ENCODE measurements around the gene DMKN.

DMKN gene

GRCh38 chr19:35459414-35460082, 53.9 kb downstream of the DMKN start:
- TF ChIP-seq GATA2 (IDR thresholded peaks at IDR 0.05; ENCODE audit: low read depth, low read length) (no peak), GATA3 (IDR thresholded peaks at IDR 0.05; ENCODE audit: low read depth, low read length) (no peak)

- TF ChIP-seq GATA2 (IDR thresholded peaks at IDR 0.05; ENCODE audit: low read depth, low read length) (no peak), GATA3 (IDR thresholded peaks at IDR 0.05; ENCODE audit: low read depth, low read length) (no peak)
Measured at GRCh38 chr19:35458731-35459391, 54.6 kb downstream of the DMKN start.

- TF ChIP-seq GATA3 (IDR thresholded peaks at IDR 0.05; ENCODE audit: low read depth, low read length) (no peak), GATA2 (IDR thresholded peaks at IDR 0.05; ENCODE audit: low read depth, low read length) (no peak)
Measured at GRCh38 chr19:35458192-35458591, 55.3 kb downstream of the DMKN start.

GRCh38 chr19:35457173-35457572, 56.3 kb downstream of the DMKN start:
- no peak for TF ChIP-seq GATA2 (IDR thresholded peaks at IDR 0.05; ENCODE audit: low read depth, low read length)
- TF ChIP-seq GATA3 (IDR thresholded peaks at IDR 0.05; ENCODE audit: low read depth, low read length): no peak

- TF ChIP-seq GATA2 (IDR thresholded peaks at IDR 0.05; ENCODE audit: low read depth, low read length): no peak
- no peak for TF ChIP-seq GATA3 (IDR thresholded peaks at IDR 0.05; ENCODE audit: low read depth, low read length)
Measured at GRCh38 chr19:35455616-35456201, 57.7 kb downstream of the DMKN start.

- TF ChIP-seq GATA2 (IDR thresholded peaks at IDR 0.05; ENCODE audit: low read depth, low read length): no peak
- no peak for TF ChIP-seq GATA3 (IDR thresholded peaks at IDR 0.05; ENCODE audit: low read depth, low read length)
Measured at GRCh38 chr19:35454663-35455062, 58.8 kb downstream of the DMKN start.

GRCh38 chr19:35451338-35452096, 61.9 kb downstream of the DMKN start:
- TF ChIP-seq GATA3 (IDR thresholded peaks at IDR 0.05; ENCODE audit: low read depth, low read length) (no peak), GATA2 (IDR thresholded peaks at IDR 0.05; ENCODE audit: low read depth, low read length) (no peak)

GRCh38 chr19:35449359-35450043, 63.9 kb downstream of the DMKN start:
- TF ChIP-seq GATA3 (IDR thresholded peaks at IDR 0.05; ENCODE audit: low read depth, low read length) (no peak), GATA2 (IDR thresholded peaks at IDR 0.05; ENCODE audit: low read depth, low read length) (no peak)

- TF ChIP-seq GATA3 (IDR thresholded peaks at IDR 0.05; ENCODE audit: low read depth, low read length): no peak
- TF ChIP-seq GATA2 (IDR thresholded peaks at IDR 0.05; ENCODE audit: low read depth, low read length): no peak
Measured at GRCh38 chr19:35447606-35448469, 65.6 kb downstream of the DMKN start, which contains the start of gene FFAR2. Gene FFAR2 (plus strand): TSS chr19:35448257. CDS start chr19:35449715, 1,458 bp downstream.
